GM12892 (cell line): Measurements from ENCODE around the gene C7orf25. TPM values are rescaled to one million over a fixed set of nuclear protein-coding genes. Genes with fewer than 3 reads are reported as not detected.

Source experiments
- DNase-seq: peaks from one replicate; pipeline ENCODE4 v3.0.0; 2011; ENCODE audit not compliant: insufficient read length
- FAIRE-seq: peaks from 2 replicates; lab custom pipeline; 2011; peaks lifted over from hg19 to GRCh38; lab: Jason Lieb, UNC
- POLR2A ChIP-seq: IDR thresholded peaks from 2 replicates; pipeline ENCODE4 v1.6.1; 2011; ENCODE audit warnings: low read depth, low read length, control low read depth
- POLR2AphosphoS5 ChIP-seq: IDR thresholded peaks from 2 replicates; pipeline ENCODE4 v1.6.1; 2011; ENCODE audit warnings: low read depth, low read length, control low read depth
- TAF1 ChIP-seq: IDR thresholded peaks from 2 replicates; pipeline ENCODE4 v1.6.1; 2011; ENCODE audit warnings: low read depth, mild to moderate bottlenecking, control low read depth, low read length, borderline replicate concordance
- polyA plus RNA-seq: library from polyadenylated mRNA; unstranded; fragments of >200 nt; gene quantifications from one replicate; pipeline ENCODE4 v1.2.1, GENCODE V29; 2012; ENCODE audit warnings: missing spikeins, inconsistent platforms; ENCODE audit not compliant: missing spikeins

The C7orf25 gene
- 2.6 TPM for polyA plus RNA-seq

- DNase-seq (peak; percentile 86), FAIRE-seq (peak; percentile 98)
- TF ChIP-seq POLR2A (no peak; the same call in 1 of the 2 replicates), TAF1 (no peak), POLR2AphosphoS5 (no peak)
These were observed at the start of gene C7orf25 for GRCh38 chr7:42911454-42912447. C7orf25 (minus strand) TSS chr7:42912070; CDS start chr7:42910900, 1,170 bp downstream.

GRCh38 chr7:42961170-42961569 is 49.3 kb upstream of the C7orf25 start:
- TF ChIP-seq TAF1 (no peak), POLR2A (no peak), POLR2AphosphoS5 (no peak)
- DNase-seq (no peak), FAIRE-seq (no peak)

- FAIRE-seq (no peak), DNase-seq (no peak)
- no peak for TF ChIP-seq POLR2A
- TF ChIP-seq POLR2AphosphoS5 = no peak
- TF ChIP-seq TAF1 = no peak
These were observed 48.9 kb upstream of the C7orf25 start for GRCh38 chr7:42960762-42961161.

- no peak for TF ChIP-seq POLR2A
- no peak for TF ChIP-seq POLR2AphosphoS5
- DNase-seq (no peak), FAIRE-seq (peak; percentile 21)
These were observed 47.7 kb upstream of the C7orf25 start for GRCh38 chr7:42959549-42959948.

- no peak for DNase-seq
- TF ChIP-seq POLR2A = no peak
- no peak for TF ChIP-seq TAF1
- TF ChIP-seq POLR2AphosphoS5 = no peak
- no peak for FAIRE-seq
These were observed 44.2 kb upstream of the C7orf25 start for GRCh38 chr7:42956062-42956461.

GRCh38 chr7:42953994-42954393 is 42.1 kb upstream of the C7orf25 start:
- TF ChIP-seq POLR2A (no peak), TAF1 (no peak), POLR2AphosphoS5 (no peak)
- FAIRE-seq = no peak
- DNase-seq = no peak

- no peak for FAIRE-seq
- DNase-seq = no peak
- TF ChIP-seq POLR2AphosphoS5 (no peak), TAF1 (no peak)
These were observed 40.5 kb upstream of the C7orf25 start for GRCh38 chr7:42952328-42952727.

GRCh38 chr7:42950417-42950816 is 38.5 kb upstream of the C7orf25 start:
- DNase-seq = no peak
- no peak for FAIRE-seq
- TF ChIP-seq TAF1 (no peak), POLR2AphosphoS5 (no peak), POLR2A (no peak)

GRCh38 chr7:42947521-42947920 is 35.7 kb upstream of the C7orf25 start:
- TF ChIP-seq TAF1 (no peak), POLR2A (no peak), POLR2AphosphoS5 (no peak)
- FAIRE-seq = no peak
- no peak for DNase-seq

GRCh38 chr7:42946627-42946950 is 34.7 kb upstream of the C7orf25 start:
- FAIRE-seq = no peak
- no peak for DNase-seq
- TF ChIP-seq TAF1 = no peak
- no peak for TF ChIP-seq POLR2A
- no peak for TF ChIP-seq POLR2AphosphoS5

- FAIRE-seq = peak; percentile 86
- no peak for TF ChIP-seq POLR2AphosphoS5
- TF ChIP-seq TAF1 = no peak
- TF ChIP-seq POLR2A = no peak
- no peak for DNase-seq
These were observed 34.2 kb upstream of the C7orf25 start for GRCh38 chr7:42945821-42946626.
